Neural cell (in vitro differentiated cells): ENCODE measurements around the gene SSX4B.
"Not testable (repeated sequence)": the region's sequence is repeated elsewhere in the genome, so short reads cannot be mapped to it uniquely, and the experiment has no call there.

Source experiments
- EP300 ChIP-seq: fragments of 450-650 bp; conservative IDR thresholded peaks from 2 replicates; pipeline ENCODE4 v1.6.1; 2014; ENCODE audit warnings: antibody characterized with exemption, mild to moderate bottlenecking, moderate library complexity; ENCODE audit not compliant: poor library complexity, severe bottlenecking
- EZH2 ChIP-seq: fragments of 200-600, 300-800 bp; shearing (Covaris generic), sonication (generic); IDR thresholded peaks from 2 replicates; pipeline ENCODE4 v1.6.1; 2014; ENCODE audit warnings: antibody characterized with exemption, low read length, borderline replicate concordance, mild to moderate bottlenecking; ENCODE audit not compliant: insufficient read depth, poor library complexity, severe bottlenecking
- POLR2AphosphoS5 ChIP-seq: IDR thresholded peaks from 2 replicates; pipeline ENCODE4 v1.6.1; 2012
- RAD21 ChIP-seq: fragments of 450-650 bp; conservative IDR thresholded peaks from 2 replicates; pipeline ENCODE4 v1.6.1; 2014; ENCODE audit warnings: antibody characterized with exemption, mild to moderate bottlenecking, moderate library complexity
- TAF1 ChIP-seq: IDR thresholded peaks from 2 replicates; pipeline ENCODE4 v1.6.1; 2012; ENCODE audit warnings: low read depth
- TF ChIP-seq, protein P1 (sequence below): fragments of 450-650 bp; IDR thresholded peaks from 2 replicates; pipeline ENCODE4 v1.5.1; 2014; ENCODE audit warnings: antibody characterized with exemption, mild to moderate bottlenecking, moderate library complexity; ENCODE audit not compliant: poor library complexity, severe bottlenecking
- TF ChIP-seq, protein P2 (sequence below): IDR thresholded peaks from 2 replicates; pipeline ENCODE4 v1.6.1; 2012; ENCODE audit warnings: borderline replicate concordance

DNA sequence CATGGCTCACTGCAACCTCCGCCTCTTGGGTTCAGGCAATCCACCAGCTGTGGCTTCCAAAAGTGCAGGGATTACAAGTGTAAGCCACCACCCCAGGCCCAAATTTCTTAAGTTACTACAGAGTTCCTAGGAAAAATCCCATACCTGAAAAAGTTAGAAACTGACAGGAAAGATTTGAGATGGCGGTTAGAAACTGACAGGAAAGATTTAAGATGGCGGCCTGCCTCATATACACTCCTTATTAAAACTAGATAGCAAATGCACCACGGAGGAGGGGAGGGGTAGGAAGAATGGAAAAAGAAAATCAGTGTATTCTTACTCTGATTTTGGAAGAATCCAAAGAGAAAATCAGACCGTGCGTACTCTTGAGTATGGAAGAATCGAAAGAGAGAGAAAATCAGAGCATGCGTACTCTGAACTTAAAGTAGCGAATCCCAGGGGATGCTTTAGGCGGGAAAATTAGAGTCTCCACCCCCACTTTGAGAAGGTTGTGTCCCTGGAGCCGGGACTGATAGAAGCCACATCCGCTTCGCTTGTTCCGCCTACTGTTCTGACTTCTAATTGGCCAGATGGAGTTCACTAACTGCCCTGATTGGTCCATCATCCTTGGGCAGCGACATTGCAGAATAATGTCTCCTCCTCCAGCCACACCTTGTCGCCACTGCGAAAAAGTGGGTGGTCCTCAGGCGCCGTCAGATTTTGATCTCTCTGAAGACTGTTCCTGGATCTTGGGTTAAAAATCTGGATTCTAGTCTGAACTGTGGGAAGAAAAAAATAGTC, 55.3 kb downstream of the SSX4B start, which contains the start of gene SSX3:
- TF ChIP-seq, protein P1, sequence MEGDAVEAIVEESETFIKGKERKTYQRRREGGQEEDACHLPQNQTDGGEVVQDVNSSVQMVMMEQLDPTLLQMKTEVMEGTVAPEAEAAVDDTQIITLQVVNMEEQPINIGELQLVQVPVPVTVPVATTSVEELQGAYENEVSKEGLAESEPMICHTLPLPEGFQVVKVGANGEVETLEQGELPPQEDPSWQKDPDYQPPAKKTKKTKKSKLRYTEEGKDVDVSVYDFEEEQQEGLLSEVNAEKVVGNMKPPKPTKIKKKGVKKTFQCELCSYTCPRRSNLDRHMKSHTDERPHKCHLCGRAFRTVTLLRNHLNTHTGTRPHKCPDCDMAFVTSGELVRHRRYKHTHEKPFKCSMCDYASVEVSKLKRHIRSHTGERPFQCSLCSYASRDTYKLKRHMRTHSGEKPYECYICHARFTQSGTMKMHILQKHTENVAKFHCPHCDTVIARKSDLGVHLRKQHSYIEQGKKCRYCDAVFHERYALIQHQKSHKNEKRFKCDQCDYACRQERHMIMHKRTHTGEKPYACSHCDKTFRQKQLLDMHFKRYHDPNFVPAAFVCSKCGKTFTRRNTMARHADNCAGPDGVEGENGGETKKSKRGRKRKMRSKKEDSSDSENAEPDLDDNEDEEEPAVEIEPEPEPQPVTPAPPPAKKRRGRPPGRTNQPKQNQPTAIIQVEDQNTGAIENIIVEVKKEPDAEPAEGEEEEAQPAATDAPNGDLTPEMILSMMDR, result not testable (repeated sequence)
- not testable (repeated sequence) for TF ChIP-seq EZH2, RAD21, EP300, TAF1, POLR2AphosphoS5
- TF ChIP-seq, protein P2, sequence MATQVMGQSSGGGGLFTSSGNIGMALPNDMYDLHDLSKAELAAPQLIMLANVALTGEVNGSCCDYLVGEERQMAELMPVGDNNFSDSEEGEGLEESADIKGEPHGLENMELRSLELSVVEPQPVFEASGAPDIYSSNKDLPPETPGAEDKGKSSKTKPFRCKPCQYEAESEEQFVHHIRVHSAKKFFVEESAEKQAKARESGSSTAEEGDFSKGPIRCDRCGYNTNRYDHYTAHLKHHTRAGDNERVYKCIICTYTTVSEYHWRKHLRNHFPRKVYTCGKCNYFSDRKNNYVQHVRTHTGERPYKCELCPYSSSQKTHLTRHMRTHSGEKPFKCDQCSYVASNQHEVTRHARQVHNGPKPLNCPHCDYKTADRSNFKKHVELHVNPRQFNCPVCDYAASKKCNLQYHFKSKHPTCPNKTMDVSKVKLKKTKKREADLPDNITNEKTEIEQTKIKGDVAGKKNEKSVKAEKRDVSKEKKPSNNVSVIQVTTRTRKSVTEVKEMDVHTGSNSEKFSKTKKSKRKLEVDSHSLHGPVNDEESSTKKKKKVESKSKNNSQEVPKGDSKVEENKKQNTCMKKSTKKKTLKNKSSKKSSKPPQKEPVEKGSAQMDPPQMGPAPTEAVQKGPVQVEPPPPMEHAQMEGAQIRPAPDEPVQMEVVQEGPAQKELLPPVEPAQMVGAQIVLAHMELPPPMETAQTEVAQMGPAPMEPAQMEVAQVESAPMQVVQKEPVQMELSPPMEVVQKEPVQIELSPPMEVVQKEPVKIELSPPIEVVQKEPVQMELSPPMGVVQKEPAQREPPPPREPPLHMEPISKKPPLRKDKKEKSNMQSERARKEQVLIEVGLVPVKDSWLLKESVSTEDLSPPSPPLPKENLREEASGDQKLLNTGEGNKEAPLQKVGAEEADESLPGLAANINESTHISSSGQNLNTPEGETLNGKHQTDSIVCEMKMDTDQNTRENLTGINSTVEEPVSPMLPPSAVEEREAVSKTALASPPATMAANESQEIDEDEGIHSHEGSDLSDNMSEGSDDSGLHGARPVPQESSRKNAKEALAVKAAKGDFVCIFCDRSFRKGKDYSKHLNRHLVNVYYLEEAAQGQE, result not testable (repeated sequence)
